GM23338 (cell line): ENCODE results near the gene SUPT3H. TPM values are rescaled to one million over a fixed set of nuclear protein-coding genes. Genes with fewer than 3 reads are reported as not detected.

Experiments used
- ATAC-seq: fragments of 200-7000 bp; cut with Tn5 transposase; 3 replicates; pipeline ENCODE4 v1.9.1; 2020
- DNase-seq: peaks from one replicate; pipeline ENCODE4 v3.0.0-alpha.2; 2015; ENCODE audit warnings: low spot score
- H2AFZ ChIP-seq: fragments of 200-600 bp; sonication (generic); 2 replicates; pipeline ENCODE4 v1.8.0; 2016; ENCODE audit warnings: antibody characterized with exemption, mild to moderate bottlenecking, moderate library complexity
- H3F3A ChIP-seq: fragments of 200-600 bp; sonication (generic); replicated peaks from 2 replicates; pipeline ENCODE4 v1.8.0; 2017; ENCODE audit warnings: antibody characterized with exemption, mixed run types, low read depth
- H3K27ac ChIP-seq: fragments of 200-600 bp; sonication (generic); 2 replicates; pipeline ENCODE4 v1.6.1; 2016; ENCODE audit warnings: low read depth
- H3K27me3 ChIP-seq: fragments of 200-600 bp; sonication (generic); 2 replicates; pipeline ENCODE4 v1.8.0; 2016; ENCODE audit warnings: mild to moderate bottlenecking, mixed run types, moderate library complexity; ENCODE audit not compliant: insufficient read depth
- H3K36me3 ChIP-seq: fragments of 200-600 bp; sonication (generic); 2 replicates; pipeline ENCODE4 v1.8.0; 2016; ENCODE audit warnings: mild to moderate bottlenecking; ENCODE audit not compliant: insufficient read depth
- H3K4me1 ChIP-seq: fragments of 200-600 bp; sonication (generic); 2 replicates; pipeline ENCODE4 v1.8.0; 2016; ENCODE audit warnings: mild to moderate bottlenecking, moderate library complexity; ENCODE audit not compliant: insufficient read depth
- H3K4me2 ChIP-seq: fragments of 200-600 bp; sonication (generic); 2 replicates; pipeline ENCODE4 v1.7.1; 2017; ENCODE audit warnings: mixed run types
- H3K4me3 ChIP-seq: fragments of 200-600 bp; sonication (generic); 2 replicates; pipeline ENCODE4 v1.6.1; 2016; ENCODE audit warnings: mixed run types
- H3K79me2 ChIP-seq: fragments of 200-600 bp; sonication (generic); replicated peaks from 2 replicates; pipeline ENCODE4 v1.8.0; 2017; ENCODE audit warnings: mild to moderate bottlenecking; ENCODE audit not compliant: insufficient read depth
- H3K9me2 ChIP-seq: fragments of 200-600 bp; sonication (generic); 2 replicates; pipeline ENCODE4 v1.8.0; 2017; ENCODE audit not compliant: insufficient read depth
- H4K20me1 ChIP-seq: fragments of 200-600 bp; sonication (generic); replicated peaks from 2 replicates; pipeline ENCODE4 v1.8.0; 2017; ENCODE audit warnings: mild to moderate bottlenecking; ENCODE audit not compliant: insufficient read depth
- H3K27ac Mint-ChIP-seq: 2 replicates; pipeline ENCODE4 v1.8.0; 2020; ENCODE audit warnings: inconsistent platforms, mild to moderate bottlenecking, moderate library complexity, mixed read lengths
- H3K27me3 Mint-ChIP-seq: 3 replicates; pipeline ENCODE4 v1.8.0; 2022; ENCODE audit warnings: low read depth, mild to moderate bottlenecking, moderate library complexity, mixed read lengths, inconsistent platforms; ENCODE audit not compliant: insufficient read depth, poor library complexity
- H3K36me3 Mint-ChIP-seq: 3 replicates; pipeline ENCODE4 v1.8.0; 2021; ENCODE audit warnings: low read depth, mild to moderate bottlenecking, inconsistent platforms, moderate library complexity, mixed read lengths
- H3K4me1 Mint-ChIP-seq: 3 replicates; pipeline ENCODE4 v1.8.0; 2020; ENCODE audit warnings: mild to moderate bottlenecking, inconsistent platforms, mixed read lengths
- H3K4me3 Mint-ChIP-seq: 3 replicates; pipeline ENCODE4 v1.8.0; 2021; ENCODE audit warnings: moderate library complexity, mild to moderate bottlenecking, inconsistent platforms, mixed read lengths
- H3K9me3 Mint-ChIP-seq: 3 replicates; pipeline ENCODE4 v1.8.0; 2020; ENCODE audit warnings: moderate library complexity, mild to moderate bottlenecking, inconsistent platforms, mixed read lengths
- CREB1 ChIP-seq: fragments of 250-450 bp; sonication (Bioruptor Pico); IDR thresholded peaks from 2 replicates; pipeline ENCODE4 v1.5.0; 2020; ENCODE audit warnings: low read depth, mild to moderate bottlenecking, moderate library complexity
- EZH2 ChIP-seq: fragments of 200-600 bp; sonication (generic); IDR thresholded peaks from one replicate; pipeline ENCODE4 v1.8.0; 2017; ENCODE audit warnings: antibody characterized with exemption, mild to moderate bottlenecking, low read depth; ENCODE audit not compliant: unreplicated experiment
- EZH2phosphoT487 ChIP-seq: fragments of 200-600 bp; sonication (generic); IDR thresholded peaks from one replicate; pipeline ENCODE4 v1.8.1; 2018; ENCODE audit warnings: antibody characterized with exemption; ENCODE audit not compliant: unreplicated experiment
- JUNB ChIP-seq: IDR thresholded peaks from one replicate; pipeline ENCODE4 v1.6.1; 2016; ENCODE audit warnings: antibody characterized with exemption; ENCODE audit not compliant: unreplicated experiment
- NANOG ChIP-seq: IDR thresholded peaks from 2 replicates; pipeline ENCODE4 v1.6.1; 2016; ENCODE audit warnings: antibody characterized with exemption, borderline replicate concordance
- POLR2AphosphoS5 ChIP-seq: IDR thresholded peaks from 2 replicates; pipeline ENCODE4 v1.6.1; 2016; ENCODE audit warnings: antibody characterized with exemption, low read depth
- STAT1 ChIP-seq: IDR thresholded peaks from one replicate; pipeline ENCODE4 v1.6.1; 2016; ENCODE audit warnings: antibody characterized with exemption; ENCODE audit not compliant: unreplicated experiment
- ZNF114 ChIP-seq: fragments of 250-450 bp; sonication (Bioruptor Pico); IDR thresholded peaks from 2 replicates; pipeline ENCODE4 v1.5.0; 2020; ENCODE audit warnings: mild to moderate bottlenecking, moderate library complexity
- ZNF331 ChIP-seq: fragments of 250-450 bp; sonication (Bioruptor Pico); IDR thresholded peaks from 2 replicates; pipeline ENCODE4 v1.5.0; 2020; ENCODE audit warnings: low read depth, mild to moderate bottlenecking, moderate library complexity
- polyA plus RNA-seq: library from polyadenylated mRNA; unstranded; fragments of >200 nt; fragmentation: Nextera tagmentation; extraction: Ambion mirVana; gene quantifications from 2 replicates; pipeline ENCODE4 v1.2.1, GENCODE V29; 2016
- total RNA-seq: library from RNA; depleted of rRNA; stranded (reverse); fragments of >200 nt; shearing (Covaris generic); gene quantifications from 2 replicates; pipeline ENCODE4 v1.2.3, GENCODE V29; 2014
- TF ChIP-seq, protein P1 (sequence below): fragments of 250-450 bp; sonication (Bioruptor Pico); IDR thresholded peaks from 2 replicates; pipeline ENCODE4 v1.5.0; 2020; ENCODE audit warnings: mild to moderate bottlenecking, moderate library complexity
- TF ChIP-seq, protein P2 (sequence below), 2 experiments: fragments of 200-600 bp in 1 of 2; sonication (generic) in 1 of 2; conservative IDR thresholded peaks; 2 replicates each; pipeline versions ENCODE4 v1.5.1 to v1.6.1; 2016 to 2017; ENCODE audit warnings: antibody characterized with exemption in 2 of 2, low read depth in 2 of 2, mild to moderate bottlenecking in 2 of 2, moderate library complexity in 1 of 2
- TF ChIP-seq, protein P3 (sequence below): IDR thresholded peaks from 2 replicates; pipeline ENCODE4 v1.6.1; 2016; ENCODE audit warnings: antibody characterized with exemption
- TF ChIP-seq, protein P4 (sequence below): IDR thresholded peaks from one replicate; pipeline ENCODE4 v1.6.1; 2018; ENCODE audit warnings: antibody characterized with exemption; ENCODE audit not compliant: unreplicated experiment

SUPT3H gene
- total and polyA plus RNA-seq, 2 experiments from 2014 or later: 11.4 to 30.1 TPM

DNA sequence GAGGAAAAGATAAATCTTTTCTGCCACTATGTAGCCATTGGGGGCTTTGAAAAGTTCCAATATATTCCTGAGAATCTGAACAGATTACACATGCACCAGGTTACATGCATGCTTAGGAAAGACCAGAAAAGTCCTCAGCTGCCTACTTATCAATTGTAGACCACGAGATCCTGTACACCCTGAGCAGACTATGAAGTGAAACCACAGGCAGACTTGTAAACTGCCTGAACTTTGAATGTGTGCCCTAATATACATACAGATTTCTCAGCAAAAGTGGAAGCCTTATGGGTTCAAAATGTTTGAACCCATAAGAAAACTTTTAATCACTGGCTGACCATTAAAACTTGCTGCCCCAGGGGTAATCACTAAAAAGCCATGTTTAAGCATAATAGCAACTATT, 323.1 kb downstream of the SUPT3H start:
- H3K4me1 ChIP-seq: peaks cover 4% of the 10 kb centered on the region; the same call in 1 of the 2 replicates
- no peak overlapping the region for H3K27ac ChIP-seq
- H3K9me2 ChIP-seq: no peaks in the 10 kb centered on the region
- no peaks in the 10 kb centered on the region for H4K20me1 ChIP-seq
- no peak overlapping the region for H2AFZ ChIP-seq
- H3K27me3 Mint-ChIP-seq: peaks cover 2% of the 10 kb centered on the region
- H3K4me1 Mint-ChIP-seq: peaks cover 23% of the 10 kb centered on the region; the same call in 2 of the 3 replicates
- no peaks in the 10 kb centered on the region for H3K36me3 ChIP-seq
- no peaks in the 10 kb centered on the region for H3K27me3 ChIP-seq
- no peaks in the 10 kb centered on the region for H3K36me3 Mint-ChIP-seq
- no peak overlapping the region for H3K4me2 ChIP-seq
- H3F3A ChIP-seq: no peaks in the 10 kb centered on the region
- no peak for TF ChIP-seq EZH2phosphoT487
- TF ChIP-seq CREB1 (CRISPR knock-in tag): no peak
- TF ChIP-seq EZH2: no peak
- TF ChIP-seq ZNF331 (CRISPR knock-in tag): no peak
- TF ChIP-seq, protein P1, sequence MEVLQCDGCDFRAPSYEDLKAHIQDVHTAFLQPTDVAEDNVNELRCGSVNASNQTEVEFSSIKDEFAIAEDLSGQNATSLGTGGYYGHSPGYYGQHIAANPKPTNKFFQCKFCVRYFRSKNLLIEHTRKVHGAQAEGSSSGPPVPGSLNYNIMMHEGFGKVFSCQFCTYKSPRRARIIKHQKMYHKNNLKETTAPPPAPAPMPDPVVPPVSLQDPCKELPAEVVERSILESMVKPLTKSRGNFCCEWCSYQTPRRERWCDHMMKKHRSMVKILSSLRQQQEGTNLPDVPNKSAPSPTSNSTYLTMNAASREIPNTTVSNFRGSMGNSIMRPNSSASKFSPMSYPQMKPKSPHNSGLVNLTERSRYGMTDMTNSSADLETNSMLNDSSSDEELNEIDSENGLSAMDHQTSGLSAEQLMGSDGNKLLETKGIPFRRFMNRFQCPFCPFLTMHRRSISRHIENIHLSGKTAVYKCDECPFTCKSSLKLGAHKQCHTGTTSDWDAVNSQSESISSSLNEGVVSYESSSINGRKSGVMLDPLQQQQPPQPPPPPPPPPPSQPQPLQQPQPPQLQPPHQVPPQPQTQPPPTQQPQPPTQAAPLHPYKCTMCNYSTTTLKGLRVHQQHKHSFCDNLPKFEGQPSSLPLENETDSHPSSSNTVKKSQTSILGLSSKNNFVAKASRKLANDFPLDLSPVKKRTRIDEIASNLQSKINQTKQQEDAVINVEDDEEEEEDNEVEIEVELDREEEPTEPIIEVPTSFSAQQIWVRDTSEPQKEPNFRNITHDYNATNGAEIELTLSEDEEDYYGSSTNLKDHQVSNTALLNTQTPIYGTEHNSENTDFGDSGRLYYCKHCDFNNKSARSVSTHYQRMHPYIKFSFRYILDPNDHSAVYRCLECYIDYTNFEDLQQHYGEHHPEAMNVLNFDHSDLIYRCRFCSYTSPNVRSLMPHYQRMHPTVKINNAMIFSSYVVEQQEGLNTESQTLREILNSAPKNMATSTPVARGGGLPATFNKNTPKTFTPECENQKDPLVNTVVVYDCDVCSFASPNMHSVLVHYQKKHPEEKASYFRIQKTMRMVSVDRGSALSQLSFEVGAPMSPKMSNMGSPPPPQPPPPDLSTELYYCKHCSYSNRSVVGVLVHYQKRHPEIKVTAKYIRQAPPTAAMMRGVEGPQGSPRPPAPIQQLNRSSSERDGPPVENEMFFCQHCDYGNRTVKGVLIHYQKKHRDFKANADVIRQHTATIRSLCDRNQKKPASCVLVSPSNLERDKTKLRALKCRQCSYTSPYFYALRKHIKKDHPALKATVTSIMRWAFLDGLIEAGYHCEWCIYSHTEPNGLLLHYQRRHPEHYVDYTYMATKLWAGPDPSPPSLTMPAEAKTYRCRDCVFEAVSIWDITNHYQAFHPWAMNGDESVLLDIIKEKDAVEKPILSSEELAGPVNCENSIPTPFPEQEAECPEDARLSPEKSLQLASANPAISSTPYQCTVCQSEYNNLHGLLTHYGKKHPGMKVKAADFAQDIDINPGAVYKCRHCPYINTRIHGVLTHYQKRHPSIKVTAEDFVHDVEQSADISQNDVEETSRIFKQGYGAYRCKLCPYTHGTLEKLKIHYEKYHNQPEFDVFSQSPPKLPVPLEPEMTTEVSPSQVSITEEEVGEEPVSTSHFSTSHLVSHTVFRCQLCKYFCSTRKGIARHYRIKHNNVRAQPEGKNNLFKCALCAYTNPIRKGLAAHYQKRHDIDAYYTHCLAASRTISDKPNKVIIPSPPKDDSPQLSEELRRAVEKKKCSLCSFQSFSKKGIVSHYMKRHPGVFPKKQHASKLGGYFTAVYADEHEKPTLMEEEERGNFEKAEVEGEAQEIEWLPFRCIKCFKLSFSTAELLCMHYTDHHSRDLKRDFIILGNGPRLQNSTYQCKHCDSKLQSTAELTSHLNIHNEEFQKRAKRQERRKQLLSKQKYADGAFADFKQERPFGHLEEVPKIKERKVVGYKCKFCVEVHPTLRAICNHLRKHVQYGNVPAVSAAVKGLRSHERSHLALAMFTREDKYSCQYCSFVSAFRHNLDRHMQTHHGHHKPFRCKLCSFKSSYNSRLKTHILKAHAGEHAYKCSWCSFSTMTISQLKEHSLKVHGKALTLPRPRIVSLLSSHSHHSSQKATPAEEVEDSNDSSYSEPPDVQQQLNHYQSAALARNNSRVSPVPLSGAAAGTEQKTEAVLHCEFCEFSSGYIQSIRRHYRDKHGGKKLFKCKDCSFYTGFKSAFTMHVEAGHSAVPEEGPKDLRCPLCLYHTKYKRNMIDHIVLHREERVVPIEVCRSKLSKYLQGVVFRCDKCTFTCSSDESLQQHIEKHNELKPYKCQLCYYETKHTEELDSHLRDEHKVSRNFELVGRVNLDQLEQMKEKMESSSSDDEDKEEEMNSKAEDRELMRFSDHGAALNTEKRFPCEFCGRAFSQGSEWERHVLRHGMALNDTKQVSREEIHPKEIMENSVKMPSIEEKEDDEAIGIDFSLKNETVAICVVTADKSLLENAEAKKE (CRISPR knock-in tag): no peak
- TF ChIP-seq JUNB: no peak
- no peak for TF ChIP-seq NANOG
- TF ChIP-seq ZNF114 (CRISPR knock-in tag): no peak
- no peak for TF ChIP-seq STAT1
- TF ChIP-seq, protein P2, sequence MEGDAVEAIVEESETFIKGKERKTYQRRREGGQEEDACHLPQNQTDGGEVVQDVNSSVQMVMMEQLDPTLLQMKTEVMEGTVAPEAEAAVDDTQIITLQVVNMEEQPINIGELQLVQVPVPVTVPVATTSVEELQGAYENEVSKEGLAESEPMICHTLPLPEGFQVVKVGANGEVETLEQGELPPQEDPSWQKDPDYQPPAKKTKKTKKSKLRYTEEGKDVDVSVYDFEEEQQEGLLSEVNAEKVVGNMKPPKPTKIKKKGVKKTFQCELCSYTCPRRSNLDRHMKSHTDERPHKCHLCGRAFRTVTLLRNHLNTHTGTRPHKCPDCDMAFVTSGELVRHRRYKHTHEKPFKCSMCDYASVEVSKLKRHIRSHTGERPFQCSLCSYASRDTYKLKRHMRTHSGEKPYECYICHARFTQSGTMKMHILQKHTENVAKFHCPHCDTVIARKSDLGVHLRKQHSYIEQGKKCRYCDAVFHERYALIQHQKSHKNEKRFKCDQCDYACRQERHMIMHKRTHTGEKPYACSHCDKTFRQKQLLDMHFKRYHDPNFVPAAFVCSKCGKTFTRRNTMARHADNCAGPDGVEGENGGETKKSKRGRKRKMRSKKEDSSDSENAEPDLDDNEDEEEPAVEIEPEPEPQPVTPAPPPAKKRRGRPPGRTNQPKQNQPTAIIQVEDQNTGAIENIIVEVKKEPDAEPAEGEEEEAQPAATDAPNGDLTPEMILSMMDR (conservative IDR thresholded peaks at IDR 0.05; ENCODE audit: low read depth in 2 of 2): no peak
- TF ChIP-seq, protein P3, sequence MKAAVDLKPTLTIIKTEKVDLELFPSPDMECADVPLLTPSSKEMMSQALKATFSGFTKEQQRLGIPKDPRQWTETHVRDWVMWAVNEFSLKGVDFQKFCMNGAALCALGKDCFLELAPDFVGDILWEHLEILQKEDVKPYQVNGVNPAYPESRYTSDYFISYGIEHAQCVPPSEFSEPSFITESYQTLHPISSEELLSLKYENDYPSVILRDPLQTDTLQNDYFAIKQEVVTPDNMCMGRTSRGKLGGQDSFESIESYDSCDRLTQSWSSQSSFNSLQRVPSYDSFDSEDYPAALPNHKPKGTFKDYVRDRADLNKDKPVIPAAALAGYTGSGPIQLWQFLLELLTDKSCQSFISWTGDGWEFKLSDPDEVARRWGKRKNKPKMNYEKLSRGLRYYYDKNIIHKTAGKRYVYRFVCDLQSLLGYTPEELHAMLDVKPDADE: no peak
- TF ChIP-seq POLR2AphosphoS5: no peak
- TF ChIP-seq, protein P4, sequence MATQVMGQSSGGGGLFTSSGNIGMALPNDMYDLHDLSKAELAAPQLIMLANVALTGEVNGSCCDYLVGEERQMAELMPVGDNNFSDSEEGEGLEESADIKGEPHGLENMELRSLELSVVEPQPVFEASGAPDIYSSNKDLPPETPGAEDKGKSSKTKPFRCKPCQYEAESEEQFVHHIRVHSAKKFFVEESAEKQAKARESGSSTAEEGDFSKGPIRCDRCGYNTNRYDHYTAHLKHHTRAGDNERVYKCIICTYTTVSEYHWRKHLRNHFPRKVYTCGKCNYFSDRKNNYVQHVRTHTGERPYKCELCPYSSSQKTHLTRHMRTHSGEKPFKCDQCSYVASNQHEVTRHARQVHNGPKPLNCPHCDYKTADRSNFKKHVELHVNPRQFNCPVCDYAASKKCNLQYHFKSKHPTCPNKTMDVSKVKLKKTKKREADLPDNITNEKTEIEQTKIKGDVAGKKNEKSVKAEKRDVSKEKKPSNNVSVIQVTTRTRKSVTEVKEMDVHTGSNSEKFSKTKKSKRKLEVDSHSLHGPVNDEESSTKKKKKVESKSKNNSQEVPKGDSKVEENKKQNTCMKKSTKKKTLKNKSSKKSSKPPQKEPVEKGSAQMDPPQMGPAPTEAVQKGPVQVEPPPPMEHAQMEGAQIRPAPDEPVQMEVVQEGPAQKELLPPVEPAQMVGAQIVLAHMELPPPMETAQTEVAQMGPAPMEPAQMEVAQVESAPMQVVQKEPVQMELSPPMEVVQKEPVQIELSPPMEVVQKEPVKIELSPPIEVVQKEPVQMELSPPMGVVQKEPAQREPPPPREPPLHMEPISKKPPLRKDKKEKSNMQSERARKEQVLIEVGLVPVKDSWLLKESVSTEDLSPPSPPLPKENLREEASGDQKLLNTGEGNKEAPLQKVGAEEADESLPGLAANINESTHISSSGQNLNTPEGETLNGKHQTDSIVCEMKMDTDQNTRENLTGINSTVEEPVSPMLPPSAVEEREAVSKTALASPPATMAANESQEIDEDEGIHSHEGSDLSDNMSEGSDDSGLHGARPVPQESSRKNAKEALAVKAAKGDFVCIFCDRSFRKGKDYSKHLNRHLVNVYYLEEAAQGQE: no peak
- H3K27ac Mint-ChIP-seq: no peak overlapping the region
- H3K4me3 Mint-ChIP-seq: no peak overlapping the region
- no peaks in the 10 kb centered on the region; the same call in 2 of the 3 replicates for H3K9me3 Mint-ChIP-seq
- H3K4me3 ChIP-seq: no peak overlapping the region
- DNase-seq: no peak
- no peak for ATAC-seq
- no peaks in the 10 kb centered on the region; the same call in 1 of the 2 replicates for H3K79me2 ChIP-seq
